Inflammatory macrophage treated with lipopolysaccharide for 4 hours (primary cell): Measurements from ENCODE around the gene FIGNL2.
A peak's percentile ranks its signal among the peaks of the same experiment; 100 is the strongest.

Experiments
- DNase-seq: peaks from one replicate; pipeline ENCODE4 v3.0.0-alpha.2; 2020

The FIGNL2 gene

GRCh38 chr12:51852404-51853137 is 4.1 kb upstream of the FIGNL2 start:
- DNase-seq = no peak

- peak; percentile 16 for DNase-seq
Observed at GRCh38 chr12:51851413-51852124, 3.1 kb upstream of the FIGNL2 start.

DNA sequence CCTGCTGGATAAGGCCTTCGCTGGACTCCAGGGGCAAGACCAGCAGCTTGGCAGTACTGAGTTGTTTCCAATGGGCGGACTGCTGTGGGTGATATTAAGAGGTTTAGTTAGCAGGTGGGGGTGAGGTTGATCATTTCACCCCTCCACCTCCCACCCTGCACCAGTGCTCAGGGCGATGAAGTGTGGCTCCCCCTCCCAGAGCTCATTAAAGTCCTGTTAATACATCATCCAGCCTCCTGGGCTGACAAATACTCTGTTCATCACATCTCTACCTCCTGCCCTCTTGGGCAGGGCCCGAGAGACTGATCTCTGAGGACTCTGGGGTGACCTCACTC is 2.4 kb upstream of the FIGNL2 start:
- DNase-seq = no peak

DNA sequence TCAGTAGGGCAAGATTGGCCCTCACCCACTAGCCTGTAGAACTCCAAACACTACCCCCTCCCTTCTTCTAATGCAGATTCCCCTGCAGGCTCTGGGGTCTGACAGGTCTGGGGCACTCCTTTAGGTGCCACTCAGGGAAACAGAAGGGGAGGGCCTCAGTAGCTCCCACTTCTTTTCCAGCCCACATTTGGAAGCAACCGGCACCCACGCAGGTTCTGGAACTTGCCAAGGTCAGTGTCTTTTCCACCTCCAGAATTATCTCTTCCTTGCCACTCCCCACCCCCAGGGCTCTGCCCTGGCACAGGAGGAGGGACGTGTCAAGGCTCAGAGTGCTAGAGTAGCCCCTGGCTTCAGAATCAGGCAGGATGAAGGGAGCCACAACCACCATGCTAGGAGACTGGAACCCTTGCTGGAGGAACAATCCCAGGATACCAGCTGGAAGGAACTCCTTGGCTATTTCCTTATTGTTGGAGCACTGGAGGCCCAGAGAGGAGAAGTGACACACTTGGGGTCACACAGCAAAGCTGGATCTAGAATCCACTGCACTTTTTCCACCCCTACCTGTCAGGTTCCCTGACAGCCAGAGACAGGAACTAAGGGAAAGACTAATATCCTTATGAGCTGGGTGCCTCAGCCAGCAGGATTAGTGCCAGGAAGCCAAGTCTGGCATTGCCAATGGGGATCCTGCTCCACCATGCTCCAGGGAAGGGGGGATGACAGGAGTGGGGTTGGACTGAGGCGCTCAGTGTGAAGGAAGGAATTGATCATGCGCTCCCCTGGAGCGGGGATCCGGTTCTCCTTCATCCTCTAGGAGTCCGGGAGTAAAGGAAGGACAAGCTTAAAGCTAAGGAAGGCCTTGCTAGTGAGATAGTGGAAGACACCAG is 1.8 kb upstream of the FIGNL2 start:
- no peak for DNase-seq

DNA sequence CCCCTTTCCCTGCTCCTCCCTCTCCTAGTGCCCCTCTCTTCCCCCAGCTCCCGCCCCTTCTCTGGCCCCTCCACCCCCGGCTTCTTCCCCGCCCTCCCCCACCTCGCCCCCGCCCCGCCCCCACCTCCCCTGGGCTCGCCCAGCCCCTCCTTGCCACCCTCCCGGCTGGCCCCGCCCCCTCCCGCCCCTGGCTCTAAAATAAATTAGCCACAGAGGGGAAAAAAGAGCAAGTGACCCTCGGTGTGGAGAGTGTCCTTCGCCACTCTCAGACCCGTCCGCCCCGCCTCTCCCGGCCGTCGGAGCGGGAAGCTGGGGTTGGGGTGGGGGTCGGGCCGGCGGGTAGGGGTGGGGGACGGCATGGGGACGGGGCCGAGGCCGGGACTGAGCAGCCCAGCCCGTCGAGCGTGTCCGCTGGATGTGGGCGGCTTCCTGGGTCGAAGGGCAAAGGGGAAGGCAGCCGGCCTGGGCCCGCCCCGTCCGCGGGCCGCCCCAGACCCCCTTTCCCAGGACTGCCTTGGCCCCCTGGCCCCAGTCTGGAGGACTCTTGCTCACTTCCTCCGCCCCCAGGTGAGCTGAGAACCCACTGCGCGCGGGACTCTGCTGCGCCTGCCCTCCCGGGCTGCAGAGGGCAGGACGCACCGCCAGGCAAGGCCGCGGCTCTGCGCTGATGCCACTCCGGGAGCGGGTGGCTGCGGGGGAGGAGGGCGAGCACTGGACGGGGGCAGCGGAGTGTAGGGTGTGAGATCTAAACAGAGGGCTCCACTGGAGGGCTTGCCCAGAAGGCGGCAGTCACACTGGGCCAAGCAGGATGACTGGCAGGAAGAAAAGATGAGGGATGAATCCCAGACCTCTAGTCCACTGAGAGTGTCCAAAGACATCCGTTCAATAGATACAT is 570 bp upstream of the FIGNL2 start:
- DNase-seq = no peak

DNA sequence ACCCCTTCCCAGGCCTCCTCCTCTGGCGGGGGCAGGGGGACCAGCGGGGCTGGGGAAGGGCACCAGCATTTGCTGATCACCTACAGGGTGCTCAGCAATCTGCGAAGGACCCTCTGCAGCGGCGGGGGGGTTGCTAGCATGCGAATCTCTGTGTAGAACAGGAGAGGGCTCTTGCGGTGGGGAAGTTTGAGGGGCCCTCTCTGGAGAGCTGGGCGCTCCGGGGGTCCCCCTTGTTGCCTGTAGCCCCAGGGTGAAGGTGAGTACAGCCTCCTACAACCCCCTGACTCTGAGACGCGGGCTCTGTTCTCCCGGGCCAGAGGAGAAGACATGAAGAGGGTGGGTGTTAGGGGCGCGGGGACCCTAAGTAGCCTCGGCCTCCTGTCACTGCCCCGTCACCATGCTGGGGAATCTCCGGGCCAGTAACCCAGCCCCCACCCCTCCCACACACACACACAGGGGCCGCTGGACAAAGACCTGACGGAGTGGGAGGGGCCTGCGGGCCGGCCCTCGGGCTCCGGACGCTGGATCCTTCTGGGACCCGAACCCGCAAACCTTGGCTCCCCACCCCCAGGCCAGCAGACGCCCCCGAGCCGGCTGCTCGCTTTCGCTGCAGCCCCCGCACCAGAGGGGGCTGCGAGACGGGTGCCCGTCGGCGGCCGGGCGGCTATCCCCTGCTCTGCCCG is 734 bp downstream of the FIGNL2 start:
- DNase-seq = no peak

DNA sequence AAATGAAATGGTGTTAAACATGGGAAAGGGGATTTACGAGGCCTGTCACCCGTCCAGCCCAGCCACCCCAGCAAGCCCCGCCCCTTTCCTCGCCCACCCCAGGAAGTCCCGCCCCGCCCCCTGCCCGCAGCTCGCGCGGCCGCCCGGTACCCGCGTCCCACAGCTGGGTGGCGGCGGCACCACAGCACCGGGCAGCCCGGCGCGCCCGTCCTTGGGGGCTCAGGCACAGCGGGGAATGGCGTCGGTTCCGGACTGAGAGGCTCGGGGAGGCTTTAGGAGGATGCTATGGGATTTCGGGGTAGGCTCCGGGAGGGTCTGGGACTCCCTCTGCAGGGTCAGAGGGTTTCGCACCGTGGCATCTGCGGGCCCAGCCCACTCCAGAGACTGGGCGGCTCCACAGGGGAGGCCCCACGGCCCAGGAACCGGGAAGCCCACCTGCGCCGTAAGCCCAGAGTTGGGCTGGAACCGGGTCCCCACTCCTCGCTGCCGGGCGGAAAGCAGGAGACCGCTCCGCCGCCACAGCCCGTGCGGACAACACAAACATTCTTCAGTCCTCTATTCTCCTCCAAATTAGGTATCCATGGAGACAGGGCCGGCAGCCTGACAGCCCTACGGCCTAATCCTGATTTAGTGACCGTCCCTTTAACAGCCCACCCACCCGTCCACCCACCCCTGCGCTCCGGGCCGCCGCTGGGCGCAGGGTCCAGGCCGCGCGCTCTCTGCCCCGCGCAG is 1.4 kb downstream of the FIGNL2 start:
- no peak for DNase-seq

GRCh38 chr12:51846271-51846691 is 2.2 kb downstream of the FIGNL2 start:
- no peak for DNase-seq

- DNase-seq = no peak
Observed at GRCh38 chr12:51845482-51845881, 3.0 kb downstream of the FIGNL2 start.

GRCh38 chr12:51844854-51845253 is 3.7 kb downstream of the FIGNL2 start:
- DNase-seq = no peak

DNA sequence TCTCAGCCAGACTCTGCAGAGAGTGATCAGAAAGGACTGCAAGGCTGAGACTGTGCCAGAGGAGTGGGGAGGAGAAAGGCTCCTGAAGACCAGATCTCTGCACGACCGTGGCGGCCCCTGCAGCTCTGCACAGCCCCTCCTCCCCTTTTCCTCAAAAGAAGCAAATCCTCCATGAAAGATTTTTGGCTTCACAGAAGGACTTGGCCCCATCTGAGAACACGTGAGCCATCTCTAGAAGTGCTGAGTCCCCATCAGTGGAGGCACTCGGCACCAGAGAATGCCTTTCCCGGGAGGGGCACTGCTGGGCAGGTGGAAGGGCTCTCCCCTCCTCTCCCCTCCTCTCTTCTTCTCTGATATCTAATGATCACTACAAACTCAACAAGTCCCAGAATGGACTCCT is 6.8 kb downstream of the FIGNL2 start:
- no peak for DNase-seq

DNA sequence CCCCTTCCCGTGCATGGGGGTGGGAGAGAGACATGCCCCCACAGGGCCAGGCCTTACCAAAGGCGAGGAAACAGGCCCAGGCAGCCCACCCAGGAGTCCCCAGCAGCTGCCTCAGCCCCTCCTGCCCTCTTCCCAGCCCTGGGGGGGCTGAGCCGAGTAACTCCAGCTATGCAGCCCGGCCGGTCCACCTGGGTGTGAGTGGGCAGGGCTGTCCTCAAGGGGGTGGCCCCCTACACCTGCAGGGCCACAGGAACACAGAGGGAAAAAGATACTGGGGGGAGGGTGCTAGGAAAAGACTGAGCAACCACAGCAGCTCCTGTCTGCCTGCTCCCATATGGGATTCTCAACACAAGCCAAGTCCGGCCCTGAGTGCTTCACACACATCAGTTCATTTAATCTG is 7.6 kb downstream of the FIGNL2 start:
- no peak for DNase-seq

DNA sequence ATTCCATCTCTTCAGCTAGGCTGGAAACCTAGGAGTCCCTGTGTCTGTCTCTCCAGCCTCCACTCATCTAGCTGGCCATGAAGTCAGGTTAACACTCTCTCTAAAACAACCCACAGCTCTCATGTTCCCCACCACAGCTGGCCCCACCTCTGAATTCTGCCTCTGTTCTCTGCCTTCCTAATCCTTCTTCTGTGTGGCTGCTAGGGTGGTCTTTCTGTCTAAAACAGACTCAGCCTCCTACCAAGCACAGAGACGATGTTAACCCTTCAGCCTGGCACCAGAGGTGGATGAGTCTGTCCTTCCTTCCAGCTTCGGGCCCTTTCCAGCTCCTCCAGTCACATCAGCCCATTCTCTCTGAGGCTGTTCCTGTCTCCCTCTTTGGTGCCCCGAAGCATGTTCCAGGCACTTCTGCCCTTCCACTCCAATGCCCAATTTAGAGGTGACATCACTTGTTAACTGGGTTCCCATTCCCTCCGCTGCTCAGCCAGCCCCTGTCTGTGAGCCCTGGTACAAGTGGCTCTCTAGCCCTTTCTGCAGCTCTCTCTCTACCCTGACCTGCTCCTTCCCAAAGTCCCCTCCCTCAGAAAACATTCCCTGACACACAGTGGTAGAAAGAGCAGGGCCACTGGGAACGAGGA is 9.1 kb downstream of the FIGNL2 start:
- DNase-seq = no peak

DNA sequence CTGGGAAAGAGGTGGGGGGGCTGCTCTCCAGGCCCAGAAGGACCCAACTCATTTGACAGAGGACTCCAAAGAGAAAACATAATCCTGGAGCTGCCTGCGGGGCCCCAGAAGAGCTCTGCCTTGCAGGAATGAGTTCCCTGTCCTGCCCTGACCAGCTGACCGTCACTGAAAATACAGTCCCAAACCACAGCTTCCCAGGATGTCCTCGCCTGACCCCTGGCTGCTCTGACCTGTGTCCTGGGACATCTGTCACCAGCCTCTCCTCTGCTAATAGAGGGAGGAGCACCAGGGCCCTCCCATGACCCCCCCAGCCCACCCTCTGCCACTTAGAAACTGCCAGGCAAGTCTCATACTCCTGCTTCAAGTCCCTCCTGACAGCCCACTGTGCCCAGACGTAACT is 9.8 kb downstream of the FIGNL2 start:
- no peak for DNase-seq

GRCh38 chr12:51838036-51838435 is 10.5 kb downstream of the FIGNL2 start:
- DNase-seq = no peak

DNA sequence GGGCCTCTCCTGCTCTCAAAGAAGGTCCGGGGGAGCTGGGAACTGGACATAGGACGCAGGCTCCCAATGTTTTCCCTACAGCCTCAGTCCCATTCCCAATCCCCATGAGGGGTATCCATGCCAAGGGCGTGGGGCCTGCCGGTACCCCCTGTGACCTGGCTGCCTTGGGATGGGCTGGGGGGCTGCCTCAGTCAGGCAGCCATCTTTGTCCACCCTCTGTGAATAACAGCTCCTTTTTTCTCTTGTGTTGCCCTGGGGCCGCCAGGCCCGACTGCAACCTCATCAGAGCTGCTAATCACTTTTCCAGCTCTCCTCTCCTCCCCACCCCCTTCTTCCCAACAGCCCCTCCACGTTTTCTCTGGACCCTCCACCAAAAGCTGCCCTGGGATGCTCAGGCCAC is 11.2 kb downstream of the FIGNL2 start:
- no peak for DNase-seq

DNA sequence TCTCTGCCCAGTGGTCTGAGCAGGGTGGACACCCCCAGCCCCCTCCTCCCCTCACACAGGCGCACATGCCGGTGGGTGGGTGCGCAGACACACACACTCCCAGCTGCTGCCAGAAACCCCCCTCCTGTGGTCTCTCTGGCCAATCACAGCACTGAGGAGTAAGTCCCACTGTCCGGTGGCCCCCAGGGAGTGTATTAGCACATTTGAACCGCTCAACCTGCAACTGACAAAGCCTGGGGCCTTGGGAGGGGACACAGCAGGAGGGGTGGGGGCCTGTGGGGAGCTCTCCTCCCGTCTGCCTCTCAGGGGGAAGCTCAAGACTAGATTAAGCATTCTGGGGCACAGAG is 11.7 kb downstream of the FIGNL2 start:
- no peak for DNase-seq

DNA sequence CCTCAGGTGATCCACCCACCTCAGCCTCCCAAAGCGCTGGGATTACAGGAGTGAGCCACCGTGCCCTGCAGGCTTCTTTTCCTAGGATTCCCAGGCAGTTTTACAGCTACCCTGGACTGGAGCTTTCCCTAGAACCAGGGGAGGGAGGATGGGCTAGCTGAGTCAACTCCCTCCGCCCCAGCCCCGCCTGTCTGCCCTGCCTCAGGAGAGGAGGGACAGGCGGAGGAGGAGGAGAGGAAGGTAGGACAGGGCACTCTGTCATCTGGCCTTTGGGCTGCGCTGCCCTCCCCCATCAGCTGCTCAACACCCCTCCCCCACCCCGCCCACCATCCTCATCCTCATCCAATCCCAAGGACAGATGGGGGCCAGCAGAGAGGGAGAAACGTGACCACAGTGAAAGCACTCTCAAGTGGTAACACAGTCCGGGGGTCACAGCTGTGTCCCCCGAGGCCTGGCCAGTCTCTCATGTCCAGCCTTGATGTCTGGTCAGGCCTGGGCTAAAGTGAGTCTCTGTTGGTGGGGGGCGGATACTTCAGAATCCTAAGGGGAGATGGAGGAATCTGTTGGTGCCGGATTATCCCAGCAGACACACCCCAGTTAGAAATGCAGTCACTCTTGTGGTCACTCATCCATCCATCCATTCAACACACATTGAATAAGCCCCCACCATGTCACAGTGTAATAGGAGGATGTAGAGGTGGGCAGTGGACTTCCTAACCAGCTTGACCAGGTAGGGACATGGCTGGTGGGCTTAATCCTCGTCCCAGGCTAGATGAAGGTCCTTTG is 12.3 kb downstream of the FIGNL2 start:
- DNase-seq = no peak

GRCh38 chr12:51834411-51834810 is 14.1 kb downstream of the FIGNL2 start:
- no peak for DNase-seq
